ENCODE data around the gene NSG1.

GRCh38 chr4:4411906-4412305 lies 25.0 kb downstream of the NSG1 start:
- TF ChIP-seq CTCF (IDR thresholded peaks at IDR 0.05; ENCODE audit: low read depth, low read length, poor library complexity, severe bottlenecking) (no peak), EZH2phosphoT487 (IDR thresholded peaks at IDR 0.05; ENCODE audit: borderline replicate concordance, low read length) (no peak)

All from DOHH2 (cell line).